Activated naive CD4-positive, alpha-beta T cell treated with anti-CD3 and anti-CD28 coated beads for 36 hours (primary cell): ENCODE measurements around the gene THSD7A. TPM values are rescaled to one million over a fixed set of nuclear protein-coding genes. Genes with fewer than 3 reads are reported as not detected.
"Not testable (repeated sequence)": the region's sequence is repeated elsewhere in the genome, so short reads cannot be mapped to it uniquely, and the experiment has no call there.

Experiments
- CTCF ChIA-PET: fragments of 350-600 bp; sonication (Branson Sonifier 250); formaldehyde crosslinking; loops from one replicate; lab custom pipeline; 2021; ENCODE audit warnings: antibody characterized with exemption; lab: Charles Lee
- DNase-seq: peaks from one replicate; pipeline ENCODE4 v3.0.0-alpha.2; 2020
- H3K27ac Mint-ChIP-seq: one replicate; pipeline ENCODE4 v1.8.0; 2021; ENCODE audit warnings: mild to moderate bottlenecking, mixed read lengths
- H3K27me3 Mint-ChIP-seq: one replicate; pipeline ENCODE4 v1.8.0; 2021; ENCODE audit warnings: low read depth, mixed read lengths
- H3K36me3 Mint-ChIP-seq: one replicate; pipeline ENCODE4 v1.8.0; 2021; ENCODE audit warnings: low read depth, mixed read lengths
- H3K4me1 Mint-ChIP-seq: one replicate; pipeline ENCODE4 v1.8.0; 2021; ENCODE audit warnings: low read depth, mixed read lengths
- H3K4me3 Mint-ChIP-seq: one replicate; pipeline ENCODE4 v1.8.0; 2021; ENCODE audit warnings: mild to moderate bottlenecking, moderate library complexity, mixed read lengths
- H3K9me3 Mint-ChIP-seq: one replicate; pipeline ENCODE4 v1.8.0; 2021; ENCODE audit warnings: mixed read lengths
- intact Hi-C: fragments of 100-400 bp; cut with micrococcal nuclease; formaldehyde crosslinking; loops from one replicate; pipeline ENCODE4 v1.15.1; 2023
- total RNA-seq, 2 experiments: library from RNA; stranded (reverse); gene quantifications; one replicate each; pipeline ENCODE4 v1.2.3, GENCODE V29; 2021

The THSD7A gene
- total RNA-seq, 2 experiments from 2014 or later = not detected

DNA sequence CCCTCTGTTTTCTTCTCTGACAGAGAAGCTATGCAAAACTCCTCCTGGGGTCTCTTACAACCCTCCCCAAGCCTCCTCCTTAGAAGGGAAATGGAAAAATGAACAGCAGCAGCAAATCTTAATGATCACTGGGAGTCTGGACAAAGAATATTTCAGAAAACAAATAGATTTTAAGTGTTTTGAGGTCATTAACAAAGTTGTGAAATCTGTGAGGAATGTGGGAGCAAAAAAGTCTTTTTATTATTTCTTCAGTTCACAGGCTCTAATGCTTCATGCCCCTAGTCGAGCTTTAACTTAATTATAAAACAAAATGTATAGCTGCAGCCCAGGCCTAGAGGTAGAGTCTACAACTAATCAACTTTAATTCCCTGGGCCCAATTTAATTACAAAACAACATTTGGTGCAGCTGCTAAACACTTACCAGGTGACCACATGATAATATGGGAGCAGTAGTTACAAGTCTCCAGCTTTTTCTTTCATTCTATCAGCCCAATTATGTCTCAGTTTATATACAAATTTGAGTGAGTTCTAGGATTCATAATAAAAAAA is 293.2 kb downstream of the THSD7A start:
- no peaks in the 10 kb centered on the region for H3K4me1 Mint-ChIP-seq
- H3K36me3 Mint-ChIP-seq = no peaks in the 10 kb centered on the region
- no peak overlapping the region for H3K4me3 Mint-ChIP-seq
- H3K27me3 Mint-ChIP-seq = no peaks in the 10 kb centered on the region
- H3K9me3 Mint-ChIP-seq = no peaks in the 10 kb centered on the region
- no peak for DNase-seq
- intact Hi-C loops = no loop called here
- CTCF ChIA-PET = interaction anchor here (1.0 kb wide), 1 partner anchor 19 kb away, joined by 3 read pairs; no protein-coding TSS in a partner anchor
- H3K27ac Mint-ChIP-seq = no peak overlapping the region

DNA sequence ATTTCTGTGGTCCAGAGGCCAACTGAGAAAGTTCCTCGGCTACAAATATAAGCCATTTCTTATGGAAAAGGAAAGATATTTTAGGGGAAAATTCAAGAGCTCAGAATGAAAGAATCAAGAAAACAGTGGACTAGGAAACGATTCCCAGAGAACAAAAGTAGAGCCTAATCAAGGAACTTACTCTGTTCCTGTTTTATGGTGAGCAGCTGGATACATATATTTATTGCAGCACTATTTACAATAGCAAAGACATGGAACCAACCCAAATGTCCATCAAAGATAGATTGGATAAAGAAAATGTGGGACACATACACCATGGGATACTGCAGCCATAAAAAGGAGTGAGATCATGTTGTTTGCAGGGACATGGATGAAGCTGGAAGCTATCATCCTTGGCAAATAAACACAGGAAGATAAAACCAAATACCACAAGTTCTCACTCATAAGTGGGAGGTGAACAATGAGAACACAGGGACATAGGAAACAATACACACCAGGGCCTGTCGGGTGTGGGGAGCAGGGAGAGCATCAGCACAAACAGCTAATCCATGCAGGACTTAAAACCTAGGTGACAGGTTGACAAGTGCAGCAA is 298.7 kb downstream of the THSD7A start:
- Mint-ChIP-seq H3K27me3 (no peaks in the 10 kb centered on the region), H3K4me1 (no peaks in the 10 kb centered on the region), H3K4me3 (no peak overlapping the region), H3K9me3 (peaks cover 1% of the 10 kb centered on the region), H3K36me3 (no peaks in the 10 kb centered on the region), H3K27ac (no peak overlapping the region)
- CTCF ChIA-PET = no interaction called here
- intact Hi-C loops = no loop called here
- DNase-seq = no peak

DNA sequence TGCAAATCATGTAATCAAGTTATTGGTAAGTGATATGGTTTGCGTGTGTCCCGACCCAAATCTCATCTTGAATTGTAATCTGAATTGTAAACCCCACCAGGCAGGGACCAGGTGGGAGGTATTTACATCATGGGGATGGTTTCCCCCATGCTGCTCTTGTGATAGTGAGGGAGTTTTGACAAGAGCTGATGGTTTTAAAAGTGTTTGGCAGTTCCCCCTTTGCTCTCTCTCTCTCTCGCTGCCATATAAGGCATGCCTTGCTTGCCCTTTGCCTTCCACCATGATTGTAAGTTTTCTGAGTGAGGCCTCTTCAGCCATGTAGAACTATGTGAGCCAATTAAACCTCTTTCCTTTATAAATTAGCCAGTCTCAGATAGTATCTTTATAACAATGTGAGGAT is 302.6 kb downstream of the THSD7A start:
- intact Hi-C loops = no loop called here
- Mint-ChIP-seq H3K27me3 (no peaks in the 10 kb centered on the region), H3K4me1 (no peaks in the 10 kb centered on the region), H3K9me3 (peaks cover 1% of the 10 kb centered on the region), H3K4me3 (no peak overlapping the region), H3K36me3 (no peaks in the 10 kb centered on the region), H3K27ac (no peak overlapping the region)
- CTCF ChIA-PET = no interaction called here
- no peak for DNase-seq

DNA sequence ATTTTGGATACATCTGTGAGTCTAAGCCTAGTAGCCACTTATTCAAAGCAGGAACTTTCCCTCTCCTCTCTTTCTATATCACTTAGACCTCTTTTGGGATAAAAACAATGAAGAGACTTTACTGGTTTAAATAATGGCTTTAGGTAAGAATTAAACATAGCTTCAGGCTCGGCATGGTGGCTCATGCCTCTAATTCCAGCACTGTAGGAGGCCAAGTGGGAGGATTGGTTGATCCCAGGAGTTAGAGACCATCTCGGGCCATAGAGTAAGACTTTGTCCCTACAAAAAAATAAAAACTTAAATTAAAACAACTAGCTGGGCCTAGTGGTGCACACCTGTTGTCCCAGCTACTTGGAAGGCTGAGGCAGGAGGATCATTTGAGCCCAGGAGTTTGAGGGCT is 304.3 kb downstream of the THSD7A start:
- intact Hi-C loops = no loop called here

DNA sequence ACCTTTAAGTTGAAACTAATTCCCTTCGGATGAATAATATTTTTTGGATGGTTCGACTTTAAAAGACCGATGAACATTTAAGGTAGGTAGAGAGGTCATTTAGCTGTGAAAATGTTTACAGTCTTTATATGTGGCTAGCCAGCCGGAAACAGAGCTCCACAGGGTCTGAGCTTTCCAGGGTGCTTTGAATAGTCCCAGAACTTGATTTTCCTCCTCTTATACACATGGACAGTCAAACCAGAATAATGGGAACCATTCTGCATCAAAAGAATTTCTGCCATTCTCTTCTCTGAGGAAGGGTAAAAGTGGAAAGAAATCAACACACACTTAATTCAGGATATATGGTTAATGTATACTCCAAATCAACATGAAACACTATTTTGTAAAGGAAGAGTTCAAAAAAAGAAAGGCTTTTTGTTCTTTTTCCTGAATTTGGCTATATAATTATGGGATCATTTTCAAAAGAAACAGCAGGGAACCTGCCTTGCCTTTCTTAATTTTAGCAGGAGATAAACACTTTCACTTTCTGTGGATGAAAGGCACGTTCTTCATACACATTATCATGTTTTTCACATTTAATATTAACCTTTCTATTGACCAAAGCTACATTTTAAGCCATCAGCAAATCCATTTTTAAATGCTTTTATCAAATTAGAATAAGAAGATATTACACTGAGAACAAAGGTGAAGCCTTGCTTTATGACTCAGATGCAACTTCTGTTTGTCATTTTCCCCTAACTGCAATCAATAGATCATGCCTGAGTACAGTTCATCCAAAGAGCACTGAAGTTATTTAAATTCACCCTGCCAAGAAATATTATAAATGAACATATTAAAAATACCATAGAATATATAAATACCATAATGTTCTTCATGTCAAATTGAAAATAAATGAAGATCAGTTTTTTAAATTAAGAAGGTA is 307.3 kb downstream of the THSD7A start:
- Mint-ChIP-seq H3K27ac (no peak overlapping the region), H3K27me3 (no peaks in the 10 kb centered on the region), H3K4me3 (no peak overlapping the region), H3K9me3 (no peaks in the 10 kb centered on the region), H3K36me3 (no peaks in the 10 kb centered on the region), H3K4me1 (no peaks in the 10 kb centered on the region)
- intact Hi-C loops = no loop called here
- CTCF ChIA-PET = no interaction called here
- no peak for DNase-seq

More for the DNA sequence above, 304.3 kb downstream of the THSD7A start:
- no peaks in the 10 kb centered on the region for H3K4me1 Mint-ChIP-seq
- H3K27me3 Mint-ChIP-seq = no peaks in the 10 kb centered on the region
- H3K36me3 Mint-ChIP-seq = no peaks in the 10 kb centered on the region
- DNase-seq = no peak
- no peak overlapping the region for H3K4me3 Mint-ChIP-seq
- CTCF ChIA-PET = no interaction called here
- peaks cover 1% of the 10 kb centered on the region for H3K9me3 Mint-ChIP-seq
- H3K27ac Mint-ChIP-seq = no peak overlapping the region

DNA sequence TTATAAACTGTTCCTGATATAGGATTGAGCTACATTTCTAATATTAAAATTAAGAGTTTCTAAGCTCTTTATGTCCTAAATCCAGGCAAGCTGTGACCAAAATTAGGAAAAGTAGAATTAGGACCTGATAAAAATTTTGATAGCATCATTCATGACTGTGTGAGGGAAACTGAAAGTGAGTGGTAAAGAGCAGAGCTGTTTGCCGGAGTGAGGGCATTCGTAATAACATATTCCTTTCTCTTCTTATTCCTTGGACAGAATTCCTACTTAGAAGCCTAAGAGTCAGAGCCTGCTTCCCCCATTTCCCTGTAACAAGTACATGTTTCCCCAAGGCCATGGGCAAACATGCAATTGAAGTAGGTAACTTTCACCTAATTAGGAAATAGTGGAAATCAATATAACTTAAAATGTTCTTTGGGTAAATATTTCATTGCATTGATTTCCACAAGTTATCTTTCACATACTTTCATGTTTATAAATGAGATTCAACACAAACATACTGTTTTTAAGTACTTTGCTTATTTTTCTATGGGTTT is 310.0 kb downstream of the THSD7A start:
- H3K27me3 Mint-ChIP-seq, intact Hi-C loops, H3K9me3 Mint-ChIP-seq, H3K4me1 Mint-ChIP-seq, H3K36me3 Mint-ChIP-seq, H3K27ac Mint-ChIP-seq, DNase-seq, H3K4me3 Mint-ChIP-seq: not testable (repeated sequence)
- CTCF ChIA-PET = interaction anchor here (0.6 kb wide), 1 partner anchor 165 kb away, joined by 3 read pairs; no protein-coding TSS in a partner anchor

DNA sequence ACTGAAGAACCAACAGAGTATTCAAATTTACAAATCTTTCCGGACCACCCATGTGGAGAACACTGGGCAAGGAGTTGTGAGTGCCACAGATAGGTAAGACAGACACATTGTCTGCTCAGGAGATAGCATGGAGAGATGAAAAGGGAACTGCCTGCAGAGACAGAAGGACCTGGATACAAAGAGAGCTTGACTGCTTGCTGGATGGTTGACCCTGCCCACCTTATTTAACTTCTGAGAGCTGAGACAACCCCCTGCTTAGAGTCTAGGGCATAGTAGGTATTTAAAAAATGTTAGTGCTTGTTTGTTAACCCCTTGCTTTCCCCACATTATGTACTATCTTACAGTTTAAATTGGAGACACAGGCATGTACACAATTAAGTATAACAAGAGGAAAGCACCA is 314.1 kb downstream of the THSD7A start:
- Mint-ChIP-seq H3K36me3 (no peaks in the 10 kb centered on the region), H3K4me3 (no peak overlapping the region), H3K4me1 (no peaks in the 10 kb centered on the region), H3K27me3 (no peaks in the 10 kb centered on the region), H3K27ac (no peak overlapping the region), H3K9me3 (peaks cover 2% of the 10 kb centered on the region)
- intact Hi-C loops = no loop called here
- CTCF ChIA-PET = interaction anchor here (0.7 kb wide), 1 partner anchor 18 kb away, joined by 4 read pairs; no protein-coding TSS in a partner anchor
- no peak for DNase-seq

DNA sequence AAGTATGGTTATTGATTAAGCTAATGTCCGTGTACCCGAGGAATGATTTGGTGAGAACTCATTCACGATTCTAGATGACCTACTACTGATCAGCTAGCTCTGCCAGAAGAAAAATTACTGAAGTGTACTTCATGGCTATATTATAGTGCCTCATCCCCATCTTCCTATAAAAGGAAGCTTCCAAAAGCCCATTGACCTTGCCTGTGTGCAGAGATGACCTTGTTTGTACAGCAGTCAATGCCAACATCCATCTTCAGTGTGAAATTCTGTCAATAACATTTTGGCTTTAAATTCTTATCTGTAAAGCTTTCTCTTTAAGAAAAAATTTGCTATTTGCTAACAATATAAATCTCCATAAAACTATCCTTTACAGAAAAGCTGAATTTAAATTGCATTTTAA is 315.7 kb downstream of the THSD7A start:
- intact Hi-C loops = no loop called here
- no peak overlapping the region for H3K27ac Mint-ChIP-seq
- CTCF ChIA-PET = no interaction called here
- no peak for DNase-seq
- H3K9me3 Mint-ChIP-seq = peaks cover 2% of the 10 kb centered on the region
- H3K4me3 Mint-ChIP-seq = no peak overlapping the region
- H3K4me1 Mint-ChIP-seq = no peaks in the 10 kb centered on the region
- H3K27me3 Mint-ChIP-seq = no peaks in the 10 kb centered on the region
- H3K36me3 Mint-ChIP-seq = no peaks in the 10 kb centered on the region

DNA sequence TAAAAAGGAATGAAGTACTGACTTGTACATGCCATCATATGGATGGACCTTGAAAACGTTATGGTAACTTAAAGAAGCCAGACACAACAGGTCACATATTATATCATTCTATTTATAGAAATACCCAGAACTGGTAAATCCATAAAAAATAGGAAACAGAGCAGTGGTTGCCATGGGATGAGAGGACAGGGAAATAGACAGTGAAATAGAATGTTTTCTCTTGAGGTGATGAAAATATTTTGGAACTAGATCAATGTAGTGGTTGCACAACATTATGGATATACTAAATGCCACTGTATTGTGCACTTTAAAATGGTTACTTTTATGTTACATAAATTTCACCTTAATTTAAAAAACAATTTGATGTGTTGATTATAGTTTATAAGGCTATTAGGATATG is 318.5 kb downstream of the THSD7A start:
- H3K4me3 Mint-ChIP-seq = no peak overlapping the region
- intact Hi-C loops = no loop called here
- H3K27me3 Mint-ChIP-seq = no peaks in the 10 kb centered on the region
- H3K27ac Mint-ChIP-seq = no peak overlapping the region
- H3K9me3 Mint-ChIP-seq = peaks cover 2% of the 10 kb centered on the region
- CTCF ChIA-PET = no interaction called here
- H3K36me3 Mint-ChIP-seq = no peaks in the 10 kb centered on the region
- DNase-seq = no peak
- H3K4me1 Mint-ChIP-seq = no peaks in the 10 kb centered on the region

DNA sequence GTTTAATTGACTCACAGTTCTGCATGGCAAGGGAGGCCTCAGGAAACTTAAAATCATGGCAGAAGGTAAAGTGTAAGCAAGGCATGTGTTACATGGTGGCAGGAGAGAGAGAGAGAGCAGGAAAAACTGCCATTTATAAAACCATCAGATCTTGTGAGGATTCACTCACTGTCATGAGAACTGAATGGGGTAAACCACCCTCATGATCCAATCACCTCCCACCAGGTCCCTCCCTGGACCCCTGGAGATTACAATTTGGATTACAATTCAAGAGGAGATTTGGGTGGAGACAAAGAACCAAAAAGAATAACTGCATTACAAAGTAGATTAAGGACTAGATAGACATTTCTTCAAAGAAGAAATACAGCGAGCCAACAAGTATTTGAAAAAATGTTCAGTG is 324.1 kb downstream of the THSD7A start:
- intact Hi-C loops = no loop called here
- H3K36me3 Mint-ChIP-seq = no peaks in the 10 kb centered on the region
- no peaks in the 10 kb centered on the region for H3K27me3 Mint-ChIP-seq
- no peaks in the 10 kb centered on the region for H3K4me1 Mint-ChIP-seq
- no peak overlapping the region for H3K27ac Mint-ChIP-seq
- peaks cover 3% of the 10 kb centered on the region for H3K9me3 Mint-ChIP-seq
- DNase-seq = no peak
- no peak overlapping the region for H3K4me3 Mint-ChIP-seq
- CTCF ChIA-PET = no interaction called here

DNA sequence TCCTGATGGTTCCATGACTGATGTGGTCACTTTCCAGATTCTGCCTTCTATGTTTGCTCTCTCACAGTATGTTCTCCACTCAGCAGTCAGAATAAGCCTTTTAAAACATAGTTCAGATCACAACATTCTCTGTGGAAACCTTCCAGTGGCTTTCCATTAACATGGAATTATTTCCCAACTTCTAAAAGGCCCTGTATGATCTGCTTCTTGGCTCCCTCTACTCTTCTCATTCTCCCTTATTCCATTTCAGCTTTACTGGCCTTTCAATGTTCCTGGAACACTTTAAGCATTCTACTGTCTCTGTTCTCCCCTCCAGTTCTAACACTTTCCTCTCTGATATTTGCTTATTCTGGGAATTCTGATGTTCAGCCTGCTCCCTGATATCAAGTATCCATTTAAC is 325.6 kb downstream of the THSD7A start:
- no peak for DNase-seq
- peaks cover 8% of the 10 kb centered on the region for H3K9me3 Mint-ChIP-seq
- no peaks in the 10 kb centered on the region for H3K27me3 Mint-ChIP-seq
- no peaks in the 10 kb centered on the region for H3K4me1 Mint-ChIP-seq
- no peak overlapping the region for H3K27ac Mint-ChIP-seq
- no peaks in the 10 kb centered on the region for H3K36me3 Mint-ChIP-seq
- no peak overlapping the region for H3K4me3 Mint-ChIP-seq
- CTCF ChIA-PET = no interaction called here
- intact Hi-C loops = no loop called here

DNA sequence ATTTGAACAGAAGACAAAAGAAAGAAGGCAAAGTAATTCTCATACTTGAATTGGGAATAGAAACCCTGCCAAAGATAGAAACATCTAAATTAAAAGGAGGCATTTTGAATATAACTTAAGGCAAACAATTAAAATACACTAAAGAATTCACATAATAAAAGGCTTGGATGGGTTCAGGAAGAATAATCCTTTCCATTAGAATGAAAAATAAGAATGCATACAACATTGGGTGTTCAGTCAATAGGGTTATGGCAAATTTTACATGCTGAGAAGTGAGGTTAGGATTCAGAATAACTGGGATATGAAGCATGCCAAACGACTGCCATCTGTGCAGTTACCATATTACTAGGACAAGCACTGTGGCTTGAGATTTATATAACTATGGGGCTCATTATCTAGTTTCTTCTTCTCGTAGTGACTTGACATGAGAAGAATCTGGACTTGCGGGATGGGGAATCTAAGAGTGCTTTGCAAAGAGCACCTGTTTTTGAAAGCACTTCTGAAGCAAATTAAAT is 326.5 kb downstream of the THSD7A start:
- H3K27me3 Mint-ChIP-seq = no peaks in the 10 kb centered on the region
- H3K4me1 Mint-ChIP-seq = no peaks in the 10 kb centered on the region
- no peaks in the 10 kb centered on the region for H3K36me3 Mint-ChIP-seq
- intact Hi-C loops = no loop called here
- peaks cover 11% of the 10 kb centered on the region for H3K9me3 Mint-ChIP-seq
- no peak overlapping the region for H3K27ac Mint-ChIP-seq
- no peak for DNase-seq
- H3K4me3 Mint-ChIP-seq = no peak overlapping the region
- CTCF ChIA-PET = no interaction called here
